GM12874 (cell line): ENCODE measurements around the gene FOXC1.

ENCODE experiments used
- TF ChIP-seq, protein P1 (sequence below): IDR thresholded peaks from 2 replicates; pipeline ENCODE4 v1.5.1; 2011; ENCODE audit warnings: low read depth, mild to moderate bottlenecking, control low read depth, low read length, moderate library complexity; ENCODE audit not compliant: insufficient read depth

FOXC1 gene

DNA sequence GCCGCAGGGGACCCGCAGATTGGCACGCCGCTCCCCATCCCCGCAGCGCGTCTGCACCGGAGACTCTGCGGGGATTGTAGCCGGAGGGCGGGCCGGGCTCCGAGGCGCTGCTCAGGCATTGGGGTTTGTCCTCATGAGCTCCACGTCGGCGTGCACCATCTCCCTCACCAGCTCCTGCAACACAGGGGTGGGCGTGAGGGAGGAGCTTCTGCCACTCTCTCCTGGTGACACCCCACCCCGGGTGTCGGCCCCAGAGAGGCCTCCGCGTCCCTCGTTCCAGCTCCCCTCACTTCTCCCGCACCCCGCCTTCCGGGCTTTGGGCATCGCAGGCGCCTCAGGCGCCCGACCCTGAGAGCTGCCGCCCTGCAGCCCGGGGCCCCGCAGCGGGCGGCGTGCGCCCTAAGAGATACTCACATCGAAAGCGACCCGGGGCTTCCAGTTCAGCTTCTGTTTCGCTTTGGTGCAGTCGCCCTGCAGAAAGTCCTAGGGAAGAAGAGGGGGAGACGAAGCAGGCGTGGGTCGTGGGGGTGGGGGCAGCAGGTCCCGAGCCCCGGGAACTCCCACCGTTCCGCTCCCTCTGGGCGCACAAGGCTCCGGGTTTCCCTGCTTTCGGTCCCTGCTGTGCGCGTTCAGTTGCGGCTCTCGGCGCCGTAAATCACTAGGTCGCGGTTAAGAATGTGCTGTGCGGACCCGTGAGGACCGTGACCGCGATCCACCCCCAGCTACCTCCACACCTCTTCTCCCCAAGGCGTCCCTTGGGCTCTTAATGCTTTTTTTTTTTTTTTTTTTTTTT lies 14.5 kb downstream of the FOXC1 start:
- TF ChIP-seq, protein P1, sequence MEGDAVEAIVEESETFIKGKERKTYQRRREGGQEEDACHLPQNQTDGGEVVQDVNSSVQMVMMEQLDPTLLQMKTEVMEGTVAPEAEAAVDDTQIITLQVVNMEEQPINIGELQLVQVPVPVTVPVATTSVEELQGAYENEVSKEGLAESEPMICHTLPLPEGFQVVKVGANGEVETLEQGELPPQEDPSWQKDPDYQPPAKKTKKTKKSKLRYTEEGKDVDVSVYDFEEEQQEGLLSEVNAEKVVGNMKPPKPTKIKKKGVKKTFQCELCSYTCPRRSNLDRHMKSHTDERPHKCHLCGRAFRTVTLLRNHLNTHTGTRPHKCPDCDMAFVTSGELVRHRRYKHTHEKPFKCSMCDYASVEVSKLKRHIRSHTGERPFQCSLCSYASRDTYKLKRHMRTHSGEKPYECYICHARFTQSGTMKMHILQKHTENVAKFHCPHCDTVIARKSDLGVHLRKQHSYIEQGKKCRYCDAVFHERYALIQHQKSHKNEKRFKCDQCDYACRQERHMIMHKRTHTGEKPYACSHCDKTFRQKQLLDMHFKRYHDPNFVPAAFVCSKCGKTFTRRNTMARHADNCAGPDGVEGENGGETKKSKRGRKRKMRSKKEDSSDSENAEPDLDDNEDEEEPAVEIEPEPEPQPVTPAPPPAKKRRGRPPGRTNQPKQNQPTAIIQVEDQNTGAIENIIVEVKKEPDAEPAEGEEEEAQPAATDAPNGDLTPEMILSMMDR, result no peak

DNA sequence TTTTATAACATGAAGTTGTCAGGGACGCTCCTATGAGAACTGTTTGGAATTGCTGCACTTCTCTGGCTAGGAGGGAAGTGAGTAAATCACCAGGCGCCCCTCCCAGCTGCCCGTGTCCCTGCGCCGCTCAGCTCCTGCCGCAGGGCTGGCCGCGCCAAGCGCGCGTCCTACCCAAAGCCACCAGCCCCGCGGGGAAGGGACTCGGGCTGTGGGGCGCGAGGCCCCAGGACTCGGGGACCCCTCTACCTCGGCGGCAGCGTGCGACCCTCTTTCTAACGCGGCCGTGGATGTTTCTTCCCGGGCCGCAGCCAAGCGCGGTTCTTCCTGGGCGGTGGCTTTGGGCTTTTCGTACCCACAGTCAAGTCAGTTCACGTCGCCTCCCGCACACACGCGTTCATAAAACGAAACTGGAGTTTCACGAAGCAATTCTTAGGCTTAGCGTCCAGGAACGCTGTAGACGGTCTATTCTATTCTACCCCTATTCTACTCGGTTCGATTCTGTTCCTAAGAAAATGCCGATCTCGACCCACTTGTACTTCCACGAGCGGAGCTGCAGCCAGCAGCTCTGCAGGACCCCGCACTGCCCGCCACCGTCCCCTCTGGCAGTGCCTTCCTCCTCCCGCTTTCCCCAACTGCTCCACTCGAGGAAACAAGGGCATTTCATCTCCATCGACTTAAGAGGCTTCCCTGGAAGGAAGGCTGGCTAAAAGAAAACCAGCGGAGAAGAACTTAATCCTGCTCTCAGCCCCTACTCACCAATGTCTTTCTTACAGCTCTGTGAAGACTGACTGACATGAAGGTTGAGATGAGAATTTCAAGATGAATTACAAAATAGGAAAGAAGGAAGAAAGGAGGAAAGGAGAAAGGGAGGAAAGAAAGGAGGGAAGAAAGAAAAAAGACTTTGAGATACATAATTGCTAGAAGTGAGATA lies 15.4 kb downstream of the FOXC1 start:
- TF ChIP-seq, protein P1, result no peak

DNA sequence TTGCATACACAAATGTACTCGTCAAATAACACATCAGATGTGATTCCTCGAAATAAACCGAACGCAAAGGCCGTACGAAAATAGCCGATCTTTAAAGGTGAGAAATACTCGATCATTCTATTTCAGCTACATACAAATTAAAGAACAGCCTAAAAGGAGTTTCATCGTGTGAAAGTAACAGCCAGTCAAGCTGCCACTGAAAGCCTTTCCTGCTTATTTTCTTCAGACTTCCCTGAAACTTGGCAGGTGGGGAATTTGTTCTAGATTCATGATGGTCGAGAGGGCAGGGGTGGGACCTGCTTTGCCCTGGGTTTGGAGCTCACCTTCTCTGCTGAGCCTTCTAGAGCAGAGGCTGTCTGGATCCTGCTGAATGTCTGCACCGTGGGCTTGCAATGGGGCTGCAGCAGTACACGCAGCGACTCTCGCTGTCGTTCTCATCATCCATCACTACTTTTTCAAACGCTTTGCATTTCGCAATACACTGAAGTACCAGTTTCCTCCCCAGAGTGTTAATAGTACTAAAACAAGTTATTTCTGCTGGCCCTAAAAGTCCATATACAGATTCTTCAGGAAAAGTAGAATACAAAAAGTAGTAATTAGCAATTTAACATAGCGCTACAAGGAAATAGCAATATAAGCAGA lies 16.2 kb downstream of the FOXC1 start:
- TF ChIP-seq, protein P1, result no peak

DNA sequence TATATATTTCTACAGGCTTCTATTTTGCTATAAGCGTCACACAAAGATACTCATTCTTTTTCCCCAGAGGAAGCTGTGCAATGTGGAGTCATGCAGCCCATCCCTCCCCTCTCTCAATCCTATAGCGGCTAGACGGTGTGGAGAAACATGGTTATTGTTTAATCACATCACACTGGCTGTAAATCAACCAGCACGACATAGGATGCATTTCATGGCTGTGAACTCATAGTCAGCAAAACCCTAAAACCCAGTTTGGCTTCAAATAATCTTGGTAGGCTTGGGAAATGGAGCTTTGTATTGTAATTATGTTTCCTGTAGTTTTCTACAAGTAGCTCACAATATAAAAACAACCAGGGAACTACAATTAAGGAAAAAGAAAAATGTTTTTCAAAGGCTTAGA lies 16.8 kb downstream of the FOXC1 start:
- TF ChIP-seq, protein P1, result no peak

DNA sequence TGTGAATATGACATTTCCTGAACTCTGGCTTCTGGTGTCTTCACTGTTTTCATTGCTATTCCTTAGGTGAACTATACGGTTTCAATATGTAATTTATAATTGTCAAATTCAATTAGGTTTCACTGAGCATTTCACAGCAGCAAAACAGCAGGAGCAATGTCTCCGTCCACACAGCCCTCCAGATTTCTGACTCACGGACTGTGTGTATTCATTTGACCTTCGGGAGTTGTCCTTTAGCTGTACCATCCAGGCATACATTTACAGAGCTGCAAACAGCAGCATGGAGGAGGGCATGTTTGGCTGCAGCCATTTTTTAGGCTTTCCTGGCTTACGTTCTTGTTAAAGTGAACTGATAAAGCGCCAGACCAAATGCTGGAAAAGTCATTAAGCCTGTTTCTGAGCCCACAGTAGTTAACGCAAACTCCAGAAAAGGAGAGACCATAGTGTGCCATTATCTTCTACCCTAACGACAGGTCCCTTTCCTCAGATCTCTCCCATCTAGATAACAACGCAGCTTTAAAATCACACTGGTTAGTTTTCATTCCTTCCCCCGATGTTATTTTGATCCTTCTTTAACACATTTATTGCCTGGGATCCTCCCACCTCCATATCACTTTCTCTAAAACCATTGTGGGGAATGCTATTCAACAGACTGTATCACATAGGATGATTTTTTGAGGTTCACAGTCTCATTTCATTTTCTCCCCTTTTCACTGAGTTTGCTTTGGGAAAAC lies 18.3 kb downstream of the FOXC1 start:
- TF ChIP-seq, protein P1, result no peak

DNA sequence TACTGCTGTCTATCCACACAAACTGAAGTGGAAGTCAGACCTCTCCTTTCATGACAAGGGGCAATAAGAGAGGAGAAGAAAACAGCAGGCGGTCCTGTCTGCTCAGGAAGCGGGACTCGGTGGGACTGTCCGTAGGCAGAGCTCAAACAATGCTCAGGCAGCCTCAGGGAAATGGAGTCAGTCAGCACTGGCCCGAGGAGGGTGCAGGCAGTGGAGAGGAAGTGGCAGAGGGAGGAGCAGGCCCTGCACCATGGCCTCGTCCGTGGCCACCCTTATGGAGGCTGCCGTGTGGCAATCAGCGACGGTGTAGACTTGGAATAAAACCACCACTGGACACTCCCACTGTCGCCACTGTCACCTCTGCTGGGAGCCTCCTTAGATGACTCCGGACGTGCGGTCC lies 19.6 kb downstream of the FOXC1 start:
- TF ChIP-seq, protein P1, result no peak
